Loucy (cell line): ENCODE measurements around the gene SESN3.

Experiments used
- EZH2phosphoT487 ChIP-seq: fragments of 200-600 bp; IDR thresholded peaks from 2 replicates; pipeline ENCODE4 v1.6.1; 2018; ENCODE audit warnings: antibody characterized with exemption, mild to moderate bottlenecking, moderate library complexity, borderline replicate concordance
- TF ChIP-seq, protein P1 (sequence below): fragments of 200-600 bp; sonication (generic); conservative IDR thresholded peaks from 2 replicates; pipeline ENCODE4 v1.5.1; 2014; ENCODE audit warnings: mild to moderate bottlenecking, antibody characterized with exemption, low read length

DNA sequence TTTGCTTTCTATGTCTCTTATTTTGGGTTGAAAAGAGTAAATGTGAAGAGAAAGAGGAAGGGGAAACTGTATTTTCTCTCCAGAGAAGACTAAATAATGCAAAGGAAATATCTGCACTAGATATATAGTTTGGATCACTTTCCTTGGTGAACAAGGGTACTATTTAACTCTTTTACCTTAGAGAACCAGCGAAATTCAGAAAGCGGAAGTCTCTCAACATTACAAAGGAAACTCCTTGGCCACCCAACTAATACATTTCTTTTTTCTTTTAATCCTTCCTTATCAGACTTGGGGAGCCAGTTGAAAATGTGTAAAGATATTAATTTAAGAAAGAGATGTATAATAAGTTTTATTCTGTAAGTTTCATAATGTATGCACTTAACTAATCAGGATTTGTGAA lies 64.2 kb downstream of the SESN3 start:
- TF ChIP-seq, protein P1, sequence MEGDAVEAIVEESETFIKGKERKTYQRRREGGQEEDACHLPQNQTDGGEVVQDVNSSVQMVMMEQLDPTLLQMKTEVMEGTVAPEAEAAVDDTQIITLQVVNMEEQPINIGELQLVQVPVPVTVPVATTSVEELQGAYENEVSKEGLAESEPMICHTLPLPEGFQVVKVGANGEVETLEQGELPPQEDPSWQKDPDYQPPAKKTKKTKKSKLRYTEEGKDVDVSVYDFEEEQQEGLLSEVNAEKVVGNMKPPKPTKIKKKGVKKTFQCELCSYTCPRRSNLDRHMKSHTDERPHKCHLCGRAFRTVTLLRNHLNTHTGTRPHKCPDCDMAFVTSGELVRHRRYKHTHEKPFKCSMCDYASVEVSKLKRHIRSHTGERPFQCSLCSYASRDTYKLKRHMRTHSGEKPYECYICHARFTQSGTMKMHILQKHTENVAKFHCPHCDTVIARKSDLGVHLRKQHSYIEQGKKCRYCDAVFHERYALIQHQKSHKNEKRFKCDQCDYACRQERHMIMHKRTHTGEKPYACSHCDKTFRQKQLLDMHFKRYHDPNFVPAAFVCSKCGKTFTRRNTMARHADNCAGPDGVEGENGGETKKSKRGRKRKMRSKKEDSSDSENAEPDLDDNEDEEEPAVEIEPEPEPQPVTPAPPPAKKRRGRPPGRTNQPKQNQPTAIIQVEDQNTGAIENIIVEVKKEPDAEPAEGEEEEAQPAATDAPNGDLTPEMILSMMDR = no peak
- no peak for TF ChIP-seq EZH2phosphoT487
